ENCODE measurements around the gene EFNA2.

EFNA2 gene

GRCh38 chr19:1307320-1307719 lies 21.6 kb downstream of the EFNA2 start:
- no peak overlapping the region for H2AFZ ChIP-seq
- no peaks in the 10 kb centered on the region for H3K36me3 ChIP-seq (ENCODE audit: control insufficient read depth, insufficient read depth, low read length)
- H3K79me2 ChIP-seq: no peaks in the 10 kb centered on the region
- TF ChIP-seq CTCF (IDR thresholded peaks at IDR 0.05): no peak
- H3K4me1 ChIP-seq: no peaks in the 10 kb centered on the region
- H3K4me2 ChIP-seq (ENCODE audit: low read length): no peak overlapping the region
- H3K4me3 ChIP-seq (ENCODE audit: low read depth, low read length): no peak overlapping the region
- H3K27ac ChIP-seq: no peak overlapping the region
- H3K27me3 ChIP-seq (ENCODE audit: control insufficient read depth, insufficient read depth, low read length): no peaks in the 10 kb centered on the region
- H3K9me3 ChIP-seq (ENCODE audit: control insufficient read depth, low read length): no peaks in the 10 kb centered on the region
- H3K9ac ChIP-seq: no peak overlapping the region

GRCh38 chr19:1307755-1308303 lies 22.2 kb downstream of the EFNA2 start:
- Histone ChIP-seq H3K9ac (no peak overlapping the region), H3K36me3 (ENCODE audit: control insufficient read depth, insufficient read depth, low read length) (no peaks in the 10 kb centered on the region)
- no peak for TF ChIP-seq CTCF (IDR thresholded peaks at IDR 0.05)

GRCh38 chr19:1308718-1309117 lies 23.0 kb downstream of the EFNA2 start:
- Histone ChIP-seq H3K4me1 (no peaks in the 10 kb centered on the region), H3K9me3 (ENCODE audit: control insufficient read depth, low read length) (no peaks in the 10 kb centered on the region), H3K27me3 (ENCODE audit: control insufficient read depth, insufficient read depth, low read length) (no peaks in the 10 kb centered on the region), H3K9ac (no peak overlapping the region), H3K4me2 (ENCODE audit: low read length) (no peak overlapping the region), H2AFZ (no peak overlapping the region), H3K4me3 (ENCODE audit: low read depth, low read length) (no peak overlapping the region), H3K36me3 (ENCODE audit: control insufficient read depth, insufficient read depth, low read length) (no peaks in the 10 kb centered on the region), H3K27ac (no peak overlapping the region), H3K79me2 (no peaks in the 10 kb centered on the region)
- no peak for TF ChIP-seq CTCF (IDR thresholded peaks at IDR 0.05)

More at GRCh38 chr19:1307755-1308303, 22.2 kb downstream of the EFNA2 start:
- Histone ChIP-seq H3K27ac (no peak overlapping the region), H3K79me2 (no peaks in the 10 kb centered on the region), H3K9me3 (ENCODE audit: control insufficient read depth, low read length) (no peaks in the 10 kb centered on the region), H2AFZ (no peak overlapping the region), H3K27me3 (ENCODE audit: control insufficient read depth, insufficient read depth, low read length) (no peaks in the 10 kb centered on the region), H3K4me2 (ENCODE audit: low read length) (no peak overlapping the region), H3K4me1 (no peaks in the 10 kb centered on the region), H3K4me3 (ENCODE audit: low read depth, low read length) (no peak overlapping the region)

GRCh38 chr19:1309977-1310852 lies 24.5 kb downstream of the EFNA2 start:
- no peaks in the 10 kb centered on the region for H3K27me3 ChIP-seq (ENCODE audit: control insufficient read depth, insufficient read depth, low read length)
- no peak for TF ChIP-seq CTCF (IDR thresholded peaks at IDR 0.05)
- H3K4me2 ChIP-seq (ENCODE audit: low read length): no peak overlapping the region
- no peaks in the 10 kb centered on the region for H3K79me2 ChIP-seq
- H2AFZ ChIP-seq: no peak overlapping the region
- H3K4me1 ChIP-seq: no peaks in the 10 kb centered on the region
- no peaks in the 10 kb centered on the region for H3K9me3 ChIP-seq (ENCODE audit: control insufficient read depth, low read length)
- no peaks in the 10 kb centered on the region for H3K36me3 ChIP-seq (ENCODE audit: control insufficient read depth, insufficient read depth, low read length)
- no peak overlapping the region for H3K27ac ChIP-seq
- no peak overlapping the region for H3K9ac ChIP-seq
- no peak overlapping the region for H3K4me3 ChIP-seq (ENCODE audit: low read depth, low read length)

- Histone ChIP-seq H3K36me3 (ENCODE audit: control insufficient read depth, insufficient read depth, low read length) (no peaks in the 10 kb centered on the region), H3K4me3 (ENCODE audit: low read depth, low read length) (no peak overlapping the region), H3K27me3 (ENCODE audit: control insufficient read depth, insufficient read depth, low read length) (no peaks in the 10 kb centered on the region), H3K79me2 (no peaks in the 10 kb centered on the region), H3K4me1 (no peaks in the 10 kb centered on the region), H2AFZ (no peak overlapping the region), H3K27ac (no peak overlapping the region), H3K4me2 (ENCODE audit: low read length) (no peak overlapping the region), H3K9ac (no peak overlapping the region), H3K9me3 (ENCODE audit: control insufficient read depth, low read length) (no peaks in the 10 kb centered on the region)
- TF ChIP-seq CTCF (IDR thresholded peaks at IDR 0.05): no peak
These were observed 25.1 kb downstream of the EFNA2 start for GRCh38 chr19:1310853-1311180.
